Fibroblast of the conjunctiva (primary cell): Measurements from ENCODE around the gene FSCN2.

Source experiments
- DNase-seq: peaks from one replicate; pipeline ENCODE4 v3.0.0-alpha.2; 2010; ENCODE audit warnings: low read depth

FSCN2 gene

GRCh38 chr17:81527591-81528383 lies at the start of gene FSCN2:
FSCN2 (plus strand) TSS chr17:81528377; CDS start chr17:81528532, 155 bp downstream.
- no peak for DNase-seq

- DNase-seq: no peak
Measured at GRCh38 chr17:81479175-81480071, 48.8 kb upstream of the FSCN2 start.

DNA sequence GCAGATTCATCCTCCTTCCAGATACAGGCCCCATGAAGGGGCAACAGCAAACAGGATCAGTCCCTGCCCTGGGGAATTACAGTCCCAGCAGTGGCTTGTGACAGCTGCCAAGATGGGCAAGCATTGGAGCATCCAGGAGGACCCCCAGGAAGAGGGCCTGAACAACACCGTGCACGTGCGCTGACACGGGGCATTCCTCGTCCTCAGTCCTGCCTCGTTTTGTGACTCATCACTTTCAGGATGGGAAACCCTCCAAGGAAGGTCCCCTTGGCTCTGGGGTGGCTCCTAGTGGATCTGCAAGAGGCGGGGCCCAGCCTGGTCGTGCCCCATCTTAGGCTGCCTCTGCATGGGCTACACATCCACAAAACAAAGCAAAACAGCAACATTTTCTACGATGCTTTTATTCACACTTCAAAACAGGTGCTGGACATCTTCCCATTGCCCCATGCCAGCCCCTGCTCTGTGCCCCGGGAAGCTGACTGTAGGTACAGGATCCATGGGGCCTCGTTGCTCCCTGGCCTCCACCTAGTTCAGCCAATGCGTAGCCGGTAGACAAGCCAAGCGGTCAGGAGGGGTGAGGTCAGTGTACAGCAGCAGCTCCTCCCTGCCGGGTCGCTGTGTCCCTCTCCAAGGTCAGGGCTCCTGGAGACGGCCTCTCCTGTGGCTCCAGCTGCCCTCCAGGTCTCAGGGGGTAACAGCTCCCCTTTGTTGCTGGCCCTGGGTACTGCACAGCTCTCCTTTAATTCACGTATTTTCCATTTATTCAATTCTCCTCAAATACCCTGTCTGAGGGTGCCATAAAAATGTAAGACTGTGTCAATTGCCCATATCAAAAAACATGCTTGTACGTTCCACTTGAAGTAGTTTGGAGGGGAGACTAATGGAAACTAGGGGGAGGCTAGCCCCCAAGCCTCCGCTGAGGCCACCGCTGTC lies 47.8 kb upstream of the FSCN2 start:
- peak; percentile 45 for DNase-seq

DNA sequence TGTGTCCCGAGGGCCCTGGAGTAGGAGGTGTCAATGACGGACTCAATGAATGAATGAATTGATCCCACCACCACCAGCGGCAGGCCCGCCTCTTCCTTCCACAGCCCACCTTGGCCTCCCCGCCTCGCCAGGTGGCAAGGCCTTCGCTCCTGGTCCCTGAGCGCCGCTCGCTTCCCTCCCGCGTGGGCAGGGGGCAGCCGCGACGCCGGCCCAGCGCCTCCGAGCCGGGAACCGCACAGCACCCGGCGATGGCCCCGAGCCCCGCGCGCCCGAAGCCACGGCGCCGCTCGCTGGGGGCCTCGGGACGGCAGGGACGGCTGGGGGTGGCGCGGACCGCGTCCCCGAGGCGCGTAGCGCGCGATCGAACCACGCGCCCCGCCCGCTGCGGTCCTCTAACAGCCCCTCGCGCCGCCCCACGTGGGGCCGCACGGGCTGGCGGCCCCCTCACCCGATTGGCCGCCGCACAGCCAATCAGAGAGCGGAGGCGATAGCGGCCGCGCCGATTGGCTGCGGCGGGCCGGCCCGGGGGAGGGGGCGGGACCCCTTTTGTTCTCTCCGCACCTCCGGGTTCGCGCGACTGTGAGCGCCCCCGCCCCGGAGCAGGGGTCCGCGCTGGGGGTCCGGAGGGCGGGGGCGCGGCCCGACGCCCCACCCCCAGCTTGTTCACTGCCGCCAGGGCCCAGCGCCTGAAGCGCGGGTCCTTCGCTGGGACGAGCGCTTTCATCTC lies 46.9 kb upstream of the FSCN2 start:
- no peak for DNase-seq

DNA sequence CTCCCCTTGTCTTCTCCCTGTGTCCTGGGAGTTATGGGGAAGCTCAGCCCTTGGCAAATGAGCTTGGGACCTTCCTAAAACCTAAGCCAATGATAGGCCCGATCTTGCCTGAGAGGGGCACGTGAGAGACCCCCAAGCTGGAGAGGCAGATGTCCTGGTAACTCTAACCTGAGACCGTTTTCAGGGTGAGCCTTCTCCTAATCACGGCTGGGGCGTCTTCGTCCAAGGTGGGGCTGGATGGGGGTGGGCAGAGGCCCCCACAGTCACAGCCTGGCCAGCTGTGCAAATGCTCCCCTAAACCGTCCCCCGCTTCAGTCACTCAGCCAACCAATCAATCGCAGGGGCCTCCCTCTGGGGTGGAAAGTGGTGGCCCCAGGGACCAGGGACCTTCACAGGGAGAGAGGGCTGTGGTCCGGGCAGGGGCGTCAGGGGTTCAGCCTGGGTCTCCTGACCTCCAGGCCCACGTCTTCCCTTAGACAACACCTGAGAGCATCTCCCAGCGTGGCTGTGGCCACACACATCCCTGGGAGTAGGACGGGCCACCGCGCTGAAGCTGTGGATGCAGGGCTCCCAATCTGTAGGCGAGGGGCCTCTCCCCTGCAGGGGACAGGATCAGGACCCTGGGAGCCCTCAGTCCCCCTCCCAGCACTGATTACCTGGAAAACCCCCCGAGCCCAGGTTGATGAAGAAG lies 46.2 kb upstream of the FSCN2 start:
- no peak for DNase-seq

DNA sequence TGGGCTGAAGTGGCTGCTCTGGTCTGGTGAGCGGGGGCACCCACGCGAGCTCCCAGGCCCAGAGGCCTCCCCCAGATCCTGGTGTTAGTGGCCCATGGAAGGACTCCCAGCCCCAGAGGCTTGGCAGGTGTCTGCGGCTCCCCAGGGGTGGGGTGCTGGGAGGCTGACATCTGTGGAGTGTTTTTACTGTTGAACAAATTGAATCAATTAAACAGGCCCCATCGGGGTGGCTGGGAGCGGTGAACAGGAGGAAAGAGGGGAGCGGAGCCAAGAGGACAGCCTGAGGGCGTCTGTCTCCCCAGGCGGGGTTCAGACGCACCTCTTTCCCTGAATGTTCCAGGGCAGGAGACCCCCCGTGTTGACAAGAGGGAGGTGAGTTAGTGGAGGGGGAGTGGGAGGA lies 45.5 kb upstream of the FSCN2 start:
- DNase-seq: no peak

- no peak for DNase-seq
Measured at GRCh38 chr17:81483085-81483861, 44.9 kb upstream of the FSCN2 start.

- DNase-seq: no peak
Measured at GRCh38 chr17:81483862-81484194, 44.3 kb upstream of the FSCN2 start.

- peak; percentile 61 for DNase-seq
Measured at GRCh38 chr17:81484195-81484979, 43.8 kb upstream of the FSCN2 start.

DNA sequence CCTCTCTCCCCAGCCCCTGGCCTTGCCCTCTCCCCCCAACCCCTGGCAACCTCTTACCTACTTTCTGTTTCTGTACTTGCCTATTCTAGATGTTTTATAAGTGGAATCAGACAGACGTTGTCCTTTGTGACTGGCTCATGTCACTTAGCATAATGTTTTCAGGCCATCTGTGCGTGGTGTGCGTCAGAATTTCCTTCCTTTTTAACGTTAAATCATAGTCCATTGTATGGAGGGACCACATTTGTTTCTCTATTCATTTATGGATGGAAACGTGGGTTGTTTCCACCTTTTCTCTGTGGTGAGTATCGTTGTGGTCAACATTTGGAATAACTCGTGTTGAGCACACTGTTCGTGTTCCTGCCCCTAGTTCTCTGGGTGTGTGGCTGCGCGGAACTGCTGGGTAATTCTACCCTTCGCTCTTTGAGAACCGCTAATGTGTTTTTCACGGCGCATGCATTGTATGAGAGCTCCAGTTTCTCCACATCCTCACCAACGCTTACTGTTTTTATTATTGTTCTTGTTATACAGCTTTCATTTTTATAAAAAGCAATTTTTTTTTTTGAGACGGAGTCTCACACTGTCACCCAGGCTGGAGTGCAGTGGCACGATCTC lies 41.9 kb upstream of the FSCN2 start:
- no peak for DNase-seq

DNA sequence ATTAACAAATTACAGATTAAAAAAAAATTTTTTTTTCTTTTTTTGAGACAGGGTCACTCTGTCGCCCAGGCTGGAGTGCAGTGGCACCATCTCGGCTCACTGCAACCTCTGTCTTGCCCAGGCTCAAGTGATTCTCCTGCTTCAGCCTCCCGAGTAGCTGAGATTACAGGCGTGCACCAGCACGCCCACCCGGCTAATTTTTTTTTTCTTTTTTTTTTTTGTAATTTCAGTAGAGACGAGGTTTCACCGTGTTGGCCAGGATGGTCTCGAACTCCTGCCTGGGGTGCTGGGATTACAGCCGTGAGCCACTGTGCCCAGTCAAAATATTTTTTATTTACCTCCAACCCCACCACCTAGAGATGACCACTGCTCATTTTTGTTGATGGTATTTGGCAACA lies 41.1 kb upstream of the FSCN2 start:
- no peak for DNase-seq

DNA sequence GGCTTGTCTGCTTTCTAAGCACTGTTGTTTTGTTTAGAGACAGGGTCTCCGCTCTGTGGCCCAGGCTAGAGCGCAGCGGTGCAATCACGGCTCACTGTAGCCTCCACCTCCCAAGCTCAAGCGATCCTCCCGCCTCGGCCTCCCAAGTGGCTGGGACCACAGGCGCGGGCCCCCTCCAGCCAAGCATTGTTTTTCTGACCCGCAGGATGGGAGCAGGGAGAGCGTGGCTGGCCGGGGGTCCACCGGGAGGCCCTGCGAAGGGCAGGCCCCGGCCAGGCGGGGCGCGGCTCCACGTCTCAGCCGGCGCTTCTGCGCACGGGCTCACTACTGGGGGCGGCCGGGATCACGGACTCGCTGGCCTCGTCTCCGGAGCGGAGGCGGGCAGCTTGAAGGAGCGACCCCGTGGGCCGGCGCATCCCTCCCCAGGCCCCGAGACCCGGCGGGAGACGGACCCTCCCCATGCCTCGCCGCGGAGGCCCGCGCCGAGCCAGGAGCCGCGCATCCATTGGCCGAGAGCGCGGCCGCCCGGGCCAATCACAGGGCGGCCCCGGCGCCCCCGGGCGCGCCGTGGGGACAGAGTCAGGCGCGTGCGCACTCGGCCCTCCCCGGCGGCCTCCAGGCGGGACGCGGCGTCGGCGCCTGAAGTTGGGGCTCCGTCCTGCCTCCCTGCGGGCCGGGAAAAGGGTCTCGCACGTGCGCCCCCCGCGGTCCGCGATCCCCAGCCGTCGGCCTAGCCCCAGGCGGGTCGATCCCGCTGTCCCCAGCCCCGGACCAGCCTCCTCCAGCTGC lies 40.5 kb upstream of the FSCN2 start:
- no peak for DNase-seq

GRCh38 chr17:81488276-81488860 lies 39.8 kb upstream of the FSCN2 start:
- DNase-seq: no peak

GRCh38 chr17:81489012-81489997 lies 38.9 kb upstream of the FSCN2 start:
- DNase-seq: no peak

DNA sequence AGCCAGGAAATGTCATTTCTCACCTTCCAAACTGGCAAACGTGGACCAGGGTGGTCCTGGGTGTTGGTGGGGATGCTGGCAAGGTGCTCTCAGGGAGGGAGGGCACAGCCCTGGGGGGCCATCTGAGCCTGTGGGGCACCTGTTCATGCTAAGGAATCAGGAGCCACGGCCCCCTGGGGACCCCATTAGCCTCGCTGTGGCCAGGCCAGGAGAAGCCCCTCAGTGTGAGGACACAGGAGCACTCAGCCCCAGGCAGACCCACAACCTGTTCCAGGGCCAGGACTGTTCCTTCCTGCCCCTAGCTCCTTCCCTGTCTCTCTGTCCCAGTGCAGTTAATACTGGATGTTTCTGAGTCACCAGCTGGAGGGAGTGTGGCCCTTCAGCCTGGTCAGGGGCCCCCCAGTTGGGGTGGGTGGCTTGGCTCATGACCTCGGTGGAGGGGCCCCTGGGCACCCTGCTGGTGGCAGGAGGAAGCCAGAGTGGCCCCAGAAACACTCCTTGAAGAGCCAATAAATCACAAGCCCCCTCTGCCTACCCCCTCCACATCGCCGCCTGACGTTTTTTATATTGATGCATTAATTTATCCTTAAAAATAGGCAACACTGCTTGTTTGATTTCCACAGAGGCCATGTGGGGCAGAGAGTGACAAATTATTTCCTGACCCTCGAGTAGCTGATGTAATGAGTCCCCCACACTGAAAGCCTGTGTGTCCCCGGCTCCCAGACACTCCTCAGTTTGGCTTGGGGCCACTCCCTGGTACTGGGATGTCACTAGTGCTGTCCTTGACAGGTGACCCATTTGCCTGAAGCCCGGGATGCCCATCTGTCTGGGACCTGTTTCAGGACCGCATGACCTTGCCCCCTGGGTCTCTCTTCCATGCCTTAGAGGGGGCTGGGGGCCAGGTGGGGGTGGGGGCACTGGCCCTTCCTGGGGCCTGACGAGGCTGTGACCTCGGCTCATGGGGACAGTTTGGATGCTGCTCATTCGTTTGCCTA lies 37.9 kb upstream of the FSCN2 start:
- DNase-seq: no peak
